HG03280 (cell line): ENCODE data around the gene ADGRL3.

Experiments used
- ATAC-seq: cut with Tn5 transposase; IDR thresholded peaks from one replicate; pipeline ENCODE4 v1.9.1; 2021; ENCODE audit warnings: mild to moderate bottlenecking, moderate library complexity; ENCODE audit not compliant: unreplicated experiment

The ADGRL3 gene

GRCh38 chr4:61770456-61770855 is 570.3 kb downstream of the ADGRL3 start:
- ATAC-seq = no peak

- no peak for ATAC-seq
These were observed 570.9 kb downstream of the ADGRL3 start for GRCh38 chr4:61771056-61771455.

- ATAC-seq = no peak
These were observed 572.0 kb downstream of the ADGRL3 start for GRCh38 chr4:61772126-61772525.

- ATAC-seq = no peak
These were observed 573.6 kb downstream of the ADGRL3 start for GRCh38 chr4:61773655-61774245.

- no peak for ATAC-seq
These were observed 582.0 kb downstream of the ADGRL3 start for GRCh38 chr4:61782133-61782532.

GRCh38 chr4:61783050-61783449 is 582.9 kb downstream of the ADGRL3 start:
- ATAC-seq = peak; percentile 52

GRCh38 chr4:61785761-61786160 is 585.6 kb downstream of the ADGRL3 start:
- ATAC-seq = no peak

GRCh38 chr4:61786211-61786610 is 586.1 kb downstream of the ADGRL3 start:
- ATAC-seq = no peak

- ATAC-seq = no peak
These were observed 595.9 kb downstream of the ADGRL3 start for GRCh38 chr4:61795998-61796397.

- no peak for ATAC-seq
These were observed 599.7 kb downstream of the ADGRL3 start for GRCh38 chr4:61799794-61800193.

GRCh38 chr4:61805227-61805626 is 605.1 kb downstream of the ADGRL3 start:
- ATAC-seq = no peak

- ATAC-seq = no peak
These were observed 605.9 kb downstream of the ADGRL3 start for GRCh38 chr4:61805979-61806378.

GRCh38 chr4:61812171-61812570 is 612.0 kb downstream of the ADGRL3 start:
- ATAC-seq = no peak

- no peak for ATAC-seq
These were observed 616.9 kb downstream of the ADGRL3 start for GRCh38 chr4:61817071-61817470.

- no peak for ATAC-seq
These were observed 620.0 kb downstream of the ADGRL3 start for GRCh38 chr4:61820136-61820535.

- no peak for ATAC-seq
These were observed 624.3 kb downstream of the ADGRL3 start for GRCh38 chr4:61824454-61824853.

- ATAC-seq = no peak
These were observed 627.8 kb downstream of the ADGRL3 start for GRCh38 chr4:61827907-61828391.

GRCh38 chr4:61828960-61829359 is 628.8 kb downstream of the ADGRL3 start:
- ATAC-seq = no peak

- no peak for ATAC-seq
These were observed 631.9 kb downstream of the ADGRL3 start for GRCh38 chr4:61831987-61832386.

- ATAC-seq = no peak
These were observed 637.3 kb downstream of the ADGRL3 start for GRCh38 chr4:61837395-61837794.

GRCh38 chr4:61838072-61838471 is 637.9 kb downstream of the ADGRL3 start:
- no peak for ATAC-seq

GRCh38 chr4:61841714-61842113 is 641.6 kb downstream of the ADGRL3 start:
- ATAC-seq = no peak

- no peak for ATAC-seq
These were observed 651.0 kb downstream of the ADGRL3 start for GRCh38 chr4:61851126-61851525.
